NK-92 (cell line): ENCODE results near the gene TNPO1.

ENCODE experiments used
- DNase-seq: peaks from one replicate; lab custom pipeline; 2025; ENCODE audit not compliant: unreplicated experiment; lab: John Stamatoyannopoulos, UW

TNPO1 gene

DNA sequence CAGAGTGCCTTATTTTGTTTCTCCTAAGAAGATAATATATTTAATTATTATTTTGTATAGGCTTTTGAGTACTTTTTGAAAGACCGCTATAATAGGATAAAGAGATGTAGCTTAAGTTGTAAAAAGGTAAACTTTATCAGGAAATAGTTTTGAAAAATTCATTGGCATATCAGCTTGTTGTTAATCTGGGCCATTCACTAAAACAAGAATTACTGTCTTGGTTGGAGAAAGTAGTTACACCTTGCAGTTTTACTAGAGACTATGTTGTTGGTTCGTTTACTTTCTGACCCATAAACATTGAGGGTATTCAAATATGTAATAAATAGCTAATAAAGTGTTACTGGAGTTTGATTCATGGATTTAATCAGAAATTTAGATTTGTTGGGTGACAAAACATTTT is 33.7 kb downstream of the TNPO1 start:
- DNase-seq: no peak

DNA sequence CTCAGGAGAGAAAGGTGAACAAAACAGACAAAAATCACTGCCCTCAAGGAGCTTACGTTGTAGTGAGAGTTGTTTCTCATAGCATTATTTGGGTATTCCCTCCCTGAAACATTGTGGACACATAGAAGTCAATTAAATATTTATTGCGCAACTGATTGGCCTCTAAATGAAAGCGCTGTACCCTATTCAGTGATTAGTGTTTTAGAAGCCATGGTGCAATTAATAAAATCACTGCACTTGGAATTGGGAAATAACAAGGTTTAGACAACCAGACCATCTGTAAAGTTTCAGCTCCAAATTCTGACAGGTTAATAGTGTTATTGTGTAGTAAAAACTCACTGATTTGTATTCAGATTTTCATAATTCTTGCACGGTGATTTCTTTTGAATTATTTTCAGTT is 35.9 kb downstream of the TNPO1 start:
- no peak for DNase-seq

DNA sequence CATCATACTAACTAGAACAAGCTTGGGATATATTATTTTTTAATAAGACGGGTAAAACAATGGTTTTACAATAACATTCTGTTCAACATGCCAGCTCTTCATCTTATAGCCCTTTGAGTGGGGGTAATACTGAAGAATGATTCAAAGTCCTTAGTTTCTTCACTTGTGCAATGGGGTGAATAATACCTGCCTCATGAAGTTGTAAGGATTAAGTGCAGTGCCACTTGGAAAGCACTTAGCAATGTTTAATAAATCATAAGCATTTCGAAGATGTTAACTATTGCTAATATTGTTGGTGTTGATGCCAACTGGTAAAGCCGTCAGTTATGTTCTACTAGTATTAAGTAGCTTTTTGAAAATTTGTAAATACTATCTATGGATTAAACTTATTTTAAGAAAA is 38.0 kb downstream of the TNPO1 start:
- no peak for DNase-seq

DNA sequence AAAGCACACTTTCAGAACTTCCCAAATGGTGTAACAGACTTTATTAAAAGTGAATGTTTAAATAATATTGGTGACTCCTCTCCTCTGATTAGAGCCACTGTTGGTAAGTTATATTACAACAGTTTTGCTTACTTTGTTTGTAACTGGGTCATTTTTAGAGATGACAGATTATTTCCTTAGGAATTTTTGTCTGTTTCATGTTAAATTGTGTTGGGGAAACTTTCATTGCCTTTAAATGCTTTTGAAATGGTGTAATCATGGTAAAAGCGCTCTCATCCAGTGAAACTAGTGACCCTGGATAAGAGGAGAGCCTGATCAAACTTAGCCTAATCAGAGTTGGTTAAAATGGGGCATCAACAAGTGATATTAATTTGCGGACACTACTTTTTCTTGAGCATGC is 39.4 kb downstream of the TNPO1 start:
- DNase-seq: no peak

DNA sequence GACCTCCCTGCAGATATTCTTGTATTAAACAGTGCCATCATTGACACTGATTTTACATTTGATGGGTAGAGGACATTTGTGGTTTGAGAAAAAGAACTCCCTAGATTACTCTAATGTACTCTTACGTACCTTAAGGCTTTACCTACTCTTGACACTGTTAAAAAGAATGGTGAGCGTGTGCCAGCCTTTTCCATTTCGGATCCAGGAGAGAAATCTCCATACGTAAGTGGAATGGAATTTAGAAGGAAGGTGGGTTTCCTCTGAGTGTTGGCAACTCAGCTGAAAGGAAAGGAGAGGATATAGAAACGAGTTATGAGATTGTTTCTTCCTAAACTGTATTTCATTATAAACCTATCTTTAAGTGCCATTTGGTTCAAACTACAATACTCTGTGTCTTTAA is 40.9 kb downstream of the TNPO1 start:
- no peak for DNase-seq

DNA sequence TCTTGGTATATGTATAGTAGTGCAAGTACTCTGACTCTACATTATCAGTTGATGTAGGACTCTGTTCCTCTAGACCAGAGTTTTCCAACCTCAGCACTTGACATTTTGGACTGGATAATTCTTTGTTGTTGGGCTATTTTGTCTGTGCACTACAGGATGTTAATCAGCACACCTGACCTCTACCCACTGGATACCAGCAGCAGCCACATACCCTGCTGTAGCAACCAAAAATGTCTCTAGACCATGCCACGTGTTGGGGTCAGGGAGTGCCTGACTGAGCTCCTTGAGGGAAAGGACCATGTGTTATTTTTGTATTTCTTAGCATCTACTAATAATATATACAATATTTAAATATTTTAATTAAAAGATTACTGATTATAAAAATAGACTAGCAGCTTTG is 42.7 kb downstream of the TNPO1 start:
- DNase-seq: no peak

DNA sequence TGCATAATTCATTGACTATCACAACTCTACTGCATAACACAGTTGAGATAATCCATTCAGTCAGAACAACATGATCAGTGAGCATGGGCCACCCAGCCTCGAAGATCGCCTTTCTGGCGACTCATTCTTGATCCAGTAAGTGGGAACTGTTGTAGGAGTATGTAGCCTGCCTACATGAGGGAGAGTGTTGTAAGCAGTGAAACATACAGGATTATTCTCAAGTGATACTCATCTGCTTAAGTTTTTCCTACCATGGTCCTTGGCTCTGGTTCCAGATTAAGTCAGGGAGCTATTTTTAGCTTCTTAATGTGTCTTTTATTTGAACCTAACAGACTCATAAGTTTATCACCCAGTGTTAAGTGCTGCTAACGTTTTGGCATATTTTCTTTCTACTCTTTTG is 44.0 kb downstream of the TNPO1 start:
- no peak for DNase-seq

DNA sequence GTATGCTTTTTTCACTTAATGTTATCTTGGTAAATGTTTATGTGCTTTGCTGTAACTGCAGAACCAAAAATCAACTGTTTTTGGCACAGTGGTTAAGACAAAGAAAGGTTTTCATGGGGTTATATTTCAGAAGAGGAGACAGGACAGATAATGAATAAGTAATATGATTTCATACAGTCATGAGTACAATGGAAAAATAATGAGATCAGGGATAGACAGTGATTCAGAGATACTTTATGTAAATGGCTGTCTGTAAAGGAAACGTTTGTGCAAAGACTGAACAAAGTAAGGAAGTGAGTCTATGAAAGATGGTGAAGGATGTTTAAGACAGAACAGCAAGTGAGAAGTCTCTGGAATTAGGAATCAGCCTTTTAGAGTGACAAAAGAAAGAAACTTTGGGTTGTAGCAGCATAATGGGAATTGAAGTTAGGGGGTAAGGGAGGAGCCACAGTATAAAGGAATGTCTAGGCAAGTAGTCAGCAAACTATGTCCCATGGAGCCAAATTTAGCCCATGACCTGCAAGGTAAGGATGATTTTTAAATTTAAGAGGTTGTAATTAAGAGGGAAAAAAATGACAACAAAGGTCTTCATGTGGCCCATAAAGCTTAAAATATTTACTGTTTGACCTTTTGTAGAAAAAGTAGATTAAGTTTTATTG is 55.0 kb downstream of the TNPO1 start:
- no peak for DNase-seq

DNA sequence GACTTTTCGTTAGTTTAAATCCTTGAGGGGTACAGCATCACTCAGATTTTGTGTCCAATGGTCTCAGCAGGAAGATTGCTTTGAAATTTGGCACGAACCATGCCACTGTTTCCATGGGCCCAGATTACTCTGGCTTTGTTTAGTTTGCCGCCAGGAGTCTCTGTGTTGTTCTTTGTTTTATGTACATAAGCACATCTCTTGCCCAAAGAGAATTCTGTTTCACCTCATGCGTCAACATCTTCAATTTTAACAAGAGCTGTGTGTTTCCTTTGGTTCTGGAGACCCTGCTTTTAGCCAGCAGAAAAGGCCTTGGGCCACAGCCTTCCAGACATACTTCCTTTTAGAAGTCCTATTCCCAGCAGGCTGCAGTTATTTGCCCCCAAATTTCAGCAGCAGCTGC is 62.4 kb downstream of the TNPO1 start:
- DNase-seq: no peak

DNA sequence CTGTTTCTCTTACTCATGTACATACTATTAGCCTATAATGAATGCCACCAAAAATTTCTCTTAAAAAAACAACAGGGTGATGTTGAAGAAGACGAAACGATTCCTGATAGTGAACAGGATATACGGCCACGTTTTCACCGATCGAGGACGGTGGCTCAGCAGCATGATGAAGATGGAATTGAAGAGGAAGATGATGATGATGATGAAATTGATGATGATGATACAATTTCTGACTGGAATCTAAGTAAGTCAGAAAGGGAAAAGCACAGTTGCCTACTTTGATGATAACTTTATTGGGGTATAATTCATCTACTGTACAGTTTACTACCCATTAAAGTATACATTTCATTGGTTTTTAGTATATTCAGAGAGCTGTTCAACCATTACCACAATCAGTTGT is 66.5 kb downstream of the TNPO1 start:
- no peak for DNase-seq

DNA sequence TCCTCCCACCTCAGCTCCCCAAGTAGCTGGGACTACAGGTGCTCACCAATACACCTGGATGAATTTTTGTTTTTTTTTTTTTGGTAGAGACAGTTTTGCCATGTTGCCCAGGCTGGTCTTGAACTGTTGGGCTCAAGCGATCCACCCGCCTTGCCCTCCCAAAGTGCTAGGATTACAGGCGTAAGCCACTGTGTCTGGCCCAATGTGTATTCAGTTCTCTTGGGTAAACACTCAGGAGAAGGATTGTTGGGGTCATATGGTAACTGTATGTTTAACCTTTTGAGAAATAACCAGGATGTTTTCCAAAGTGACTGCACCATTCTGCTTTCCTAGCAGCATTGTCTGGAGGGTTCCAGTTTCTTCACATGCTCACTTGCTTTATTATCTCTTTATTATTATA is 67.4 kb downstream of the TNPO1 start:
- DNase-seq: no peak

DNA sequence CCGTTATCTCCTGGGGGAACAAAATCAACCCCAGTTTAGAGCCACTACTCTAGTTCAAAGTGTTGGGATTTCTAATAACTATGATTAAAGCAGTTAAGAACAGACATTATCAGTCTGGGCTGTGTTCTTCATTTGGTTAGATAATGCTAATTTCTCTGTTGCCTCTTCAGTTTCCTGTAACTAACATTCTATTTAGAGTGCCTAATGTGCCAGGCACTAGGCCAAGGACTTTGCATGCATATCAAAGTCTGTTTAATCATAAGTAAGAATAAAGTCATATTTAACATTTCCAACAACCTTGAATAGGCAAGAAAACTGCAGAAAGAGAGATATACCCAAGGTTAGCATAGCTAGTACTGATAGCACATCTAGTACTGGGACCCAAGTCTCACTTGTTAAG is 68.4 kb downstream of the TNPO1 start:
- no peak for DNase-seq

DNA sequence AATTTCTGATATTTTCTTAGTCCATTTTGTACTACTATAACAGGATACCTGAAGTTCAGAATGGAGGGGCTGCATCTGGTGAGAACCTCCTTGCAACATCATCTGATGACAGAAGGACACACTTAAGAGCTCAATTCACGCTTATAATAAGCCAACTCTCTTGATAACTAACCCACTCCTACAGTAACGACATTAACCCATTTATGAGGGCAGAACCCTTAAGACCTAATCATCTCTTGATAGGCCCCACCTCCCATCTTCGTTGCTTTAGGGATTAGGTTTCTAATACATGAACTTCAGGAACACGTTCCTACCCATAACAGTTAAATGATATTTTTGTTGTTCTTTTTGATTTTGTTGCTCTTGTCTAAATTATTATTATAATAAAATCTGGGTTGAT is 69.4 kb downstream of the TNPO1 start:
- no peak for DNase-seq

DNA sequence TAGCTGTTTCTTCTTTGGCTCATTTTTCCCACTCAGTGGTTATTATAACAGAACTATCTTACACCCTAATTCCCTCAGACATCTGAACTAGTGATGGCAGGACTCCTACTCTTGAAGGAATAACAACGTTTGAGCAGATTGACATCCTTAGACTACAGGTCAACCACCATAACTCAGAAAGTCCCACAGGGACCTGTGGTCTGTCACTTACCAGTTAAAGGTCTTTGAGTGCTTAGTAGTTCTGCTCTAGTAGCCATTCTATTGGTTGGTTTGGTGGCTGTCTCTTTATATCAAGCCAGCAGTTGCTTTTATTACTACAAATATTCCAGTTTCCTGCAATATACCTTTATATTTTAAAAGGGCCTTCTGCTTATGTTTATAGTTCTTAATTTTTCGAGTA is 72.1 kb downstream of the TNPO1 start:
- no peak for DNase-seq

DNA sequence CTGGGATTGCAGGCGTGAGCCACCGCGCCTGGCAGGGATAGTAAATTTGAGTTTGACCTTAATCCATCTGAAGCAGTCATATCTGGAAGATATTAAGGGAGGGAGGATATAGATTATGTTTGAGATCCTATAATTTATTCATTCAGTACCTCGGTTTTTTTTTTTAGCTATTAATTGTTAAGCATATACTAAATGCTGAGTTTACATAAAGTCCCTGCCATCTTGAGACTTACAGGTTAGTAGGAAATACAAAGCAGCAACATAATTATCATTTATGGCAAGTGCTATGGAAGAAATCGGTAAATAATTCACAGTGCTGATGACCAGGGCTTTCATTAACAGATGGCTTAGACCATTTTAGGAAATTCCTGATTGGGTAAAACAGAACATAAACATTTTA is 72.9 kb downstream of the TNPO1 start:
- no peak for DNase-seq

DNA sequence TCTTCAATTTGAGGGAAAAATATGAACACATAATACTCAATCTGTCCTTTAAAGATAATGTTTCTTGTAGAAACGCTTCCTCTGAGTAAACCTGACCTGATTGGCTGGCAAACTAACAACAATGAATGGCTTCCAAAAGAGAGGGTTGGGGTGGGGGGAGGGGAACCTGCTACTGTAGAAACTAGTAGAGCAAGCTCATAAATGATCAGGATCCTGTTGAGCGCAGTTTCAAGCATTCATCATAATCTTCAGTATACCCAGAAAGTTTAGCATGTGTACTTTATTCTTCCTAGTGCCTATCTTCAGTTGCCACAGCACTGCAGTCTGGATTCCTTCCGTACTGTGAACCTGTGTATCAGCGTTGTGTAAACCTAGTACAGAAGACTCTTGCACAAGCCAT is 76.4 kb downstream of the TNPO1 start:
- no peak for DNase-seq

DNA sequence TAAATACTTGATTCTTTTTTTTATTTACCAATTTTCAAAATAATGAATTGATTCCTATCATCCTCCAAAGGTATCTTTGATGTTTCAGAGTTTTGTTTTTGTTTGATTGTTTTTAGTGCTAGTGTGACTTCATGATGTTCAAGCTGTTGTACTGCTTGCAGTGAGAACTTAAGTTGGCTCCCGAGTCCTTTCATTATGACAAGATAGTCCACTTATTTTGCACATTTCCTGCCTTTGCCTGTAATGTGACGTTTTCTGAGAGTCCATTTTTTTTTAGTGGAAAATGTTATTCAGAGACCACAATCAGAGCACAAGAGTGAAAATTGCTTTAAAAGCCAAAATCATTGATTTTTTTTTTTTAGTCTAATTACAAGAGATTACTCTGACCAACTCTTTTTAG is 79.3 kb downstream of the TNPO1 start:
- no peak for DNase-seq

DNA sequence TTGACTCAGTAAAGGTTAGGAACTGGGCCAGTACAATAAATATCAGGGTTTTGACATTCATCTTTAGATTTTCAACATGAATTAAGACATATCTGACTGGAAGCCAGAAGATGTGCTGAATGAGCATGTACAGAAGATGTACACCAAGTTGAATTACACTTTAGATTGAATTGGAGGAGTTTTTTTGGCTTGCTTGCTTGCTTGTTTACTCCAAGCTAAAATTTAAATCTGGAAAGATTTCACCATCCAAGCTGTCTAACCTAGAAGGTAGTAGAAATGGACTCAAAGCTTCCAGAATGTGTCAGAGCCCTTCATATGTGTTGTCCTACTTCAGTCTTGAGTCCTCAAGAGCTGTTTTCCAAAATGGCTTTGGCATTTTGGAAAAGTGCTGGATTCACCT is 90.3 kb downstream of the TNPO1 start:
- no peak for DNase-seq

DNA sequence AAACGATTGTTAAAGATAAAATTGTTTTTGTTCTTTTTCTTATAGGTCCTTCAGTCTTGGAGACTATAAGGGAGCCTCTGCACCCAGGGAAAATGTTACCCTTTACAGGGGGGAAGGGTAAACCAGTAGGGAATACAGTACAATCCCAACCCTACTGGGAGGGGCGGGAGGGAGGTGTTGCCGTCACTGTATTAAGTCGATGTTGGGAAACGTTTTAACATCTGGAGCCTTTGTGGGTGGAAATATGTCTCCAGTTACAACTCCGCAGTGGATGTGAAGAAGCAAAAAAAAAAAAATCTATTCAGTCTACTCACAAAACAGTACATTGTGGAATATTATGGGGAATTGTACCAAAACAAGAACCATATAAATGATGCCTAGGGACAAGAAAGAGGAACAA is 92.2 kb downstream of the TNPO1 start:
- DNase-seq: no peak

DNA sequence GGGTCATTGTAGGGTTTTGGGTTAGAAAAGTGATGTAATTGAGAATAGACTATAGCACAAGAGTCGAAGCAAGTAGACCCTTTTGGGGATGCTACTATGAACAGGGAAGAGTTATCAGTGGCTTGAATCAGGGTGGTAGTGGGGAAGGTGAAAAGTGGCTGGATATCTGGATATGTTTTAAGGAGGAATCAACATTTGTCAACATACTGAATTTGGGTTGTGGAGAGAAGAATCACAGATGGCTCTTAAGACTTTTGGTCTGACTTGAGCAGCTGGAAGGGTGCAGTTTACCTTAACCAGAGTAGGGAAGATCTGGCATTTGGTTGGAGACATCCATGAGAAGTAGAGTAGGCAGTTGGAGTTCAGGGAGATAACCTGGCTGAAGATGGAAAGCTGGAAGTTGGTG is 100.9 kb downstream of the TNPO1 start:
- DNase-seq: no peak

DNA sequence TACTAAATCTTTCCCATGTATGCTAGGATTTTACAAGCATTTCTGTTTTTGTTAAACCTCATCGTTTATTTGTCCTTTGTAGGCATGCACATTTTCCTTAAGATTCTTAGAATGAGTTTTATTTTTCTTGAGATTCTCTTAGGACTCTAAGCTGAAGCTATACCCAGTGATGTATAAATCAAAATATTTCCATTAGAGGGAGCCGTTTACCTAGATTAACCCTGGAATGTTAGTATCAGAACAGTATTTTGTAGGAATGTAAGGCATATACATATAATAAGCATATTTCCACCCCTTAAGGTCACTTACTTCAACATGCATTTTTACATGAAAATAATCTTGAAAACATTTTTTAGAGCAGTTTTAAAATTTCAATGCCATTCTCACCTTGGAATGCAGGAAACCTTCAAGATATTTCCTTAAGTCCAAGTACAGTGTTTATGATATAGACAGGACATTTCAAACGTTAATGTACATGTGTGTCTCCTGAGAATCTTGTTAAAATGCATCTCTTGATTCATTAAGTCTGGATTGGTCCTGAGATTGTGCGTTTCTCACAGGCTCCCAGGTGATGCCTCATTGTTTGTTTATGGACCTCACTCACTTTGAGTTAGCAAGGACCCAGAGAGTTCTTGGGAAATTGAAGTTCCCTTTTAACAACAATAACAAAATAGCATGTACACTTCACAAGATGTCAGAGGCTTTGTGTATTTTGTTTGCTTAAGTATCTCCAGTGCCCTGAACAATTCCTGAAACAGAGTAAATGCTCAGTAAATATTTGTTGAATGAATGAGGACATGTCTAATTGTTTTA is 104.4 kb downstream of the TNPO1 start:
- DNase-seq: no peak

DNA sequence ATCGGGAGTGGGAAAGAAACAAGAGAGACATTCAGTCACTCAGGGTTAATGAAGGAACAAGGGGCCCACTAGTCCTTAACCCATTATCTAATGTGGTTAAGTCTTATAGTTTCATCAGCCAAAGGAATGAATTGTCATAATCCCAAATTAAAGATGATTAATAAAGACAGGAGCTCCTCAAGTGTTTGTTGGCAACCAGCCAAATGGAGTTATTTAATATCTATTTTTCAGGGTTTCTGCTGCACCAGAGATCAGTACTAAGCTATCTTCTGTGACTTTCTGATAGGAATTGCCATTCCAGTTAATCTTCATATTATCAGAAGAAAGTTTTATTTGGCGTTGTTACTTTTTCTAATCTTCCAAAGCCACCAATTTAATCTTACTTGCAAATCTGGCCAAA is 105.4 kb downstream of the TNPO1 start:
- no peak for DNase-seq

DNA sequence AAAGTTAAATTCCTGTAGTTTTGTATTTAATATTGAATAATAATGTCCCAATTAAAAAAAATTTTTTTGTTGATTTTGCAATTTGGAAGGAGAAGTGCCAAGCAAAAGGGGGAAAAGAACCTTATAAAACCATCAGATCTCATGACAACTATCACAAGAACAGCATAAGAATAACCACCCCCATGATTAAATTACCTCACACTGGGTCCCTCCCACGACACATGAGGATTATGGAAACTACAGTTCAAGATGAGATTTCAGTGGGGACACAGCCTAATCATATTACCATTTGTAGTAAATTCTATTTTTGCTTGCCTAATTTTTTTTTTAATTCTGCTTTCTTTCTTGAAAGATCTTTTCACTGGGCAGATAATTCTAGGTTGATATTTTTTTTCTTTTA is 106.0 kb downstream of the TNPO1 start:
- no peak for DNase-seq
